Choroid plexus epithelial cell (primary cell): ENCODE measurements around the gene DACT1.
A peak's percentile ranks its signal among the peaks of the same experiment; 100 is the strongest.

ENCODE experiments used
- DNase-seq: peaks from one replicate; pipeline ENCODE4 v3.0.0-alpha.2; 2010; ENCODE audit warnings: low read depth
- H3K4me3 ChIP-seq: 2 replicates; pipeline ENCODE4 v1.5.1; 2011; ENCODE audit warnings: low read depth, mild to moderate bottlenecking, control low read depth, low read length, moderate library complexity
- CTCF ChIP-seq: conservative IDR thresholded peaks from 2 replicates; pipeline ENCODE4 v1.5.1; 2011; ENCODE audit warnings: low read depth, mild to moderate bottlenecking, control low read depth, inconsistent platforms, low read length, moderate library complexity

The DACT1 gene

DNA sequence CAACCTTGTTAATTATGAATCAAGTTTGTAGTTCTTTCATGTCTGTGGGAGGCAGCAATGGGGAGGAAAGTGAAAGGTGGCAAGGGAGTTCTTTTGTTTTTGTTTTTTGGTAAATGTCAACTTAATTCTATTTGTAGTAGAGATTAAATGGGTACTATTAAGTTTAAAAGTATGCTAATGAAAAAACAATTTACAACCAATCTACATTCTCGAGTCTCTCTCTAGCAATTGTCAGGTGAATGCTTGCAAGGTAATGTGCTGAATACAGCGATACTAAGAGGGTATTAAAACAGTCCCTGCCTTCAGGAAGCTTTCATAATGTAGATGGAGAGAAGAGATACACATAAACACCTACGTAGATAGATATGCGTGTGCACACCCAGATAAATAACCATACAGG is 1.6 kb upstream of the DACT1 start:
- H3K4me3 ChIP-seq, result no peak overlapping the region
- no peak for DNase-seq
- TF ChIP-seq CTCF, result no peak

DNA sequence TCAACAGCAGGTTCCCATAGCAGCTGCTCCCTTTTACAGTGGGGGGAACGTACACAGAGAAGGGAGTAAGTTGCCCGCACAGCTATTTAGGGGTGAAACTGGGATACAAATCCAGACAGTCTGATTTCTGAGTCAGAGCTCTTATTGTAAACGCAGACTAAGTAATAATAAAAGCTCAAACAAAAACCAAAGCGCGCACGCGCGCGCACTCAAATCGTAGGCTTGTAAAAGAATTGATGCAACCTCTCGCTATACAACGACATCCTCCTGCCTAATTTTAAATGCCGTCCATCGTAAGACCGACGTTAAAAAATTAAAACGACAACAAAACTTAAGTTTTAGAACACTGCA is 747 bp upstream of the DACT1 start:
- DNase-seq, result peak; percentile 90
- peak overlapping the region; percentile 68 for H3K4me3 ChIP-seq
- no peak for TF ChIP-seq CTCF

DNA sequence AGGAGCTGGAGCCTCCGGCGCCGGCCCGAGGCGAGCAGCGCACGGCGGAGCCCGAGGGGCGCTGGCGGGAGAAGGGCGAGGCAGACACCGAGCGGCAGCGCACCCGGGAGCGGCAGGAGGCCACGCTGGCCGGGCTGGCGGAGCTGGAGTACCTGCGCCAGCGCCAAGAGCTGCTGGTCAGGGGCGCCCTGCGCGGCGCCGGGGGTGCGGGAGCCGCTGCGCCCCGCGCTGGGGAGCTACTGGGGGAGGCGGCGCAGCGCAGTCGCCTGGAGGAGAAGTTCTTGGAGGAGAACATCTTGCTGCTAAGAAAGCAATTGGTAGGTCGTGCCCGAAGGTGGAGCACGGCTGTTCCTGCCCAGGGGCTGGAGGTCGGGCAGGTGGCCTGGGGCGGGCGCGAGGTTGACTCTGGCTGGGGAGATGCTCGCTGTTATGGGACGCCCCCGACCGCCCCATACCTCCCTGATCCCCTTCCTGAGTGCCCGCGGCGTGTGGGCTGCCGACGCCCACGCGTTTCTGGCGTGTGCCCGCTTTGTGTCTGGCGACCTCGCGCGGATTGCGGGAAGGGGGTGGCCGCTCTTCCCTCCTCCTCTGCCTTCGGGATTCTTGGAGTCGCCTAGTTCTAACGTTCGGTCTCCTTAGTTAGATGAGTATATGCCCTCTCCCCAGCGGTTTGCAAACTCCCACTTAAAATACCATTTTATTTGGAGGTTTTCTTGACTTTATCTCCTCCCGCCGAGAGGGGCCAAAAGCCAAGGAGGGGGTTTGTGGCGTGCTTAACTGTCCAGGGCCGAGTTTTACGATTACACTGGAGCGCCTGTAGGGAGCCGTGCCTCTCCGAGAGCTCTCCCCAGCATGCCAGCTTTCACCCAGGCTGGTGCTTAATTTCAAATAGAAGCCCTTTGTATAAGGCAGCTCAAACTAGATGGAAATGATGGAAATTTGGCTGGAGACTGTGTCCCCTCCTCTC is 752 bp downstream of the DACT1 start:
- peak overlapping the region; percentile 68 for H3K4me3 ChIP-seq
- no peak for TF ChIP-seq CTCF
- DNase-seq, result peak; percentile 45

GRCh38 chr14:58639198-58639565 is 1.4 kb downstream of the DACT1 start:
- TF ChIP-seq CTCF, result no peak
- DNase-seq, result no peak
- H3K4me3 ChIP-seq, result peak overlapping the region; percentile 68

GRCh38 chr14:58639842-58640484 is 2.2 kb downstream of the DACT1 start:
- TF ChIP-seq CTCF, result peak; percentile 82
- peak; percentile 93 for DNase-seq
- H3K4me3 ChIP-seq, result peak overlapping the region; percentile 16

DNA sequence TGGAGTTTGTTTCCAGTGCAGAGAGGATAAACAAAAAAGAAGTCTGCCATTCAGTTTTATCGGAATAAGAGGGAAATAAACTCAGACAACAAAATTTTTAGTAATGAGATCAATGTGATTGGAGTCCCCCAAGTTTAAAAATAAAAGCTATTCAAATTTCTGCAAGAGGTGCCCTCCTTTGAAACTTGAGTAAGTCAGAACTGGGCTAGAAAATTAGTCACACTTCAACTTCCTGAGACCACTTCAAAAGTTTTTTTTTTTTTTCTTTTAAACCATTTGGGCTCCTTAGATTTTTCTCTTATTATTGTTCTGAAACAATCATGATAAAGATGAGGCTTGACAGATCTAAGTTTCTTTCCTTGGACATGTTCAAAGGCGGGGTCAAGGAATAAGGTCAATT is 3.2 kb downstream of the DACT1 start:
- no peak for TF ChIP-seq CTCF
- no peak for DNase-seq
- no peak overlapping the region for H3K4me3 ChIP-seq
